CD4-positive, alpha-beta memory T cell (primary cell): ENCODE data around the gene NFATC2. TPM values are rescaled to one million over a fixed set of nuclear protein-coding genes. Genes with fewer than 3 reads are reported as not detected.

Experiments used
- CTCF ChIA-PET: fragments of 350-600 bp; sonication (Branson Sonifier 250); formaldehyde crosslinking; loops from one replicate; lab custom pipeline; 2021; ENCODE audit warnings: inconsistent platforms; ENCODE audit not compliant: partially characterized antibody; lab: Charles Lee
- POLR2A ChIA-PET: fragments of 350-600 bp; sonication (Branson Sonifier 250); formaldehyde crosslinking; loops from one replicate; lab custom pipeline; 2021; ENCODE audit not compliant: partially characterized antibody; lab: Charles Lee
- DNase-seq, 5 donors: peaks; one replicate each; pipeline versions ENCODE4 v3.0.0 to v3.0.0-alpha.2; 2020 to 2022; ENCODE audit warnings: mixed read lengths in 1 of 5
- H3K27ac ChIP-seq: one replicate; pipeline ENCODE4 v1.7.0; 2013; ENCODE audit warnings: low read depth, low read length
- H3K27me3 ChIP-seq: 2 replicates; pipeline ENCODE4 v1.7.0; 2013; ENCODE audit warnings: mild to moderate bottlenecking, low read length, moderate library complexity; ENCODE audit not compliant: insufficient read depth
- H3K36me3 ChIP-seq: 2 replicates; pipeline ENCODE4 v1.7.0; 2013; ENCODE audit warnings: mild to moderate bottlenecking, low read length, moderate library complexity; ENCODE audit not compliant: insufficient read depth
- H3K4me1 ChIP-seq: 2 replicates; pipeline ENCODE4 v1.7.0; 2013; ENCODE audit warnings: mild to moderate bottlenecking, low read length, moderate library complexity; ENCODE audit not compliant: insufficient read depth
- H3K4me3 ChIP-seq, 2 donors: one replicate each; pipeline ENCODE4 v1.7.0; 2013; ENCODE audit warnings: low read length in 2 of 2, mild to moderate bottlenecking in 1 of 2
- H3K9me3 ChIP-seq, 2 donors: one replicate each; pipeline ENCODE4 v1.7.0; 2013; ENCODE audit warnings: low read length in 2 of 2, control low read depth in 1 of 2; ENCODE audit not compliant: control insufficient read depth in 1 of 2
- H3K27ac Mint-ChIP-seq, 7 donors: one replicate each; pipeline ENCODE4 v1.8.0; 2020 to 2021; ENCODE audit warnings: mixed read lengths in 7 of 7, mild to moderate bottlenecking in 6 of 7, inconsistent platforms in 3 of 7, moderate library complexity in 3 of 7
- H3K27me3 Mint-ChIP-seq, 2 donors: one replicate each; pipeline ENCODE4 v1.8.0; 2020 to 2021; ENCODE audit warnings: mixed read lengths in 2 of 2
- H3K36me3 Mint-ChIP-seq, 2 donors: one replicate each; pipeline ENCODE4 v1.8.0; 2020 to 2021; ENCODE audit warnings: mixed read lengths in 2 of 2, inconsistent platforms in 1 of 2, mild to moderate bottlenecking in 1 of 2
- H3K4me1 Mint-ChIP-seq, 4 donors: one replicate each; pipeline ENCODE4 v1.8.0; 2020 to 2021; ENCODE audit warnings: mixed read lengths in 4 of 4, mild to moderate bottlenecking in 1 of 4
- H3K4me3 Mint-ChIP-seq, 8 donors: one replicate each; pipeline ENCODE4 v1.8.0; 2020 to 2021; ENCODE audit warnings: mixed read lengths in 8 of 8, mild to moderate bottlenecking in 7 of 8, moderate library complexity in 6 of 8, inconsistent platforms in 3 of 8
- H3K9me3 Mint-ChIP-seq, 8 donors: one replicate each; pipeline ENCODE4 v1.8.0; 2020 to 2021; ENCODE audit warnings: mixed read lengths in 8 of 8, mild to moderate bottlenecking in 5 of 8, inconsistent platforms in 3 of 8, moderate library complexity in 1 of 8
- intact Hi-C: fragments of 100-400 bp; cut with micrococcal nuclease; formaldehyde crosslinking; loops from one replicate; pipeline ENCODE4 v1.15.1; 2023
- polyA plus RNA-seq, 2 donors: library from polyadenylated mRNA; unstranded; fragments of 300-500 nt; fragmentation: Illumina TruSeq; gene quantifications; one replicate each; pipeline ENCODE4 v1.2.3, GENCODE V29; 2021
- total RNA-seq, 2 experiments: library from RNA; stranded (reverse); gene quantifications; one replicate each; pipeline ENCODE4 v1.2.3, GENCODE V29; 2021

Gene NFATC2
- total and polyA plus RNA-seq, 4 experiments from 2014 or later: 14.0 to 71.6 (median 53.7) TPM

DNA sequence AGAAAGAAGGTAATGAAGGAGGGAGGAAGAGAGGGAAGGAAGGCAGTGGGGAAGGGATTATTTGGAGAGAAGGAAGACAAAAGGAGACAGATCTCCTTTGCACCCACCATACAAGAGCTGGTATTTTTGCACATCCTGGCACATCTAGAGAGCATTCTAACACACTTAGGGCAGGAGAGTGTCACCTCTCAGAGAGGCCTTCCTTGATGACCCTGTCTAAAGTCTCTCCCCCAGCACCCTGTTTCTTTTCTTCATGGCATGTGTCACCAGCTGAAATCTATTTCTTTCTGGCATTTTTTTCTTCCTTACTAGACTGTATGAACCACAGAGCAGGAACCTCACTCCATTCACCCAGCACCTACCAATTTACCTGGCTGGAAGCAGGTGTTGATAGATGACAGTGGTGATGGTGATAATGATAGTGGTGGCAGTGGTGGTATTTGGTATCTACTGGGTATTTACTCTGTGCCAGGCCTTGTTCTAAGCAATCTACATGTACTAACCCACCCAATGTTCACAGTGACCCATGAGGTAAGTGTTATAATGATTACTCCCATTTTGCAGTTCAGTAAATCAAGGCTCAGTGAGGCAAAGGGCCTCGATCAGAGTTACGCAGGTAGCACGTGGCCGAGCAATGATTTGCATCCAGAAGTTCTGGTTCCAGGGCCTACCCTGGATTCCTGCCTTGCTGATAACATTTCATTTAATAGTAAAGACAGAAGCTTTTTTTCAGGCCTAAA lies 131.8 kb downstream of the NFATC2 start:
- Histone ChIP-seq H3K27ac (no peak overlapping the region), H3K4me1 (peaks cover 93% of the 10 kb centered on the region), H3K9me3 (no peaks in the 10 kb centered on the region), H3K27me3 (no peaks in the 10 kb centered on the region), H3K36me3 (peaks cover 17% of the 10 kb centered on the region), H3K4me3 (no peak overlapping the region)
- POLR2A ChIA-PET: interaction anchor here (0.7 to 12.9 kb wide), 4 partner anchors 11 to 131 kb away, joined by 3 to 148 read pairs (median 16); partner anchors contain the start of gene NFATC2
- peak overlapping the region; percentile 60 to 90 (median 80) for H3K27ac Mint-ChIP-seq
- H3K4me3 Mint-ChIP-seq: peak overlapping the region in 5 of 8 donors; percentile 6 to 60 (median 47)
- peak in 1 of 5 donors; percentile 52 for DNase-seq
- H3K27me3 Mint-ChIP-seq: no peaks in the 10 kb centered on the region
- intact Hi-C loops: no loop called here
- peaks cover 53 to 54% of the 10 kb centered on the region in 2 donors for H3K36me3 Mint-ChIP-seq
- peaks cover 0 to 2% (median 0%) of the 10 kb centered on the region in 8 donors for H3K9me3 Mint-ChIP-seq
- CTCF ChIA-PET: interaction anchor here (1.0 to 2.9 kb wide), 4 partner anchors 13 to 184 kb away, joined by 4 to 15 read pairs (median 8); no protein-coding TSS in a partner anchor
- H3K4me1 Mint-ChIP-seq: peaks cover 43 to 90% (median 65%) of the 10 kb centered on the region in 4 donors

DNA sequence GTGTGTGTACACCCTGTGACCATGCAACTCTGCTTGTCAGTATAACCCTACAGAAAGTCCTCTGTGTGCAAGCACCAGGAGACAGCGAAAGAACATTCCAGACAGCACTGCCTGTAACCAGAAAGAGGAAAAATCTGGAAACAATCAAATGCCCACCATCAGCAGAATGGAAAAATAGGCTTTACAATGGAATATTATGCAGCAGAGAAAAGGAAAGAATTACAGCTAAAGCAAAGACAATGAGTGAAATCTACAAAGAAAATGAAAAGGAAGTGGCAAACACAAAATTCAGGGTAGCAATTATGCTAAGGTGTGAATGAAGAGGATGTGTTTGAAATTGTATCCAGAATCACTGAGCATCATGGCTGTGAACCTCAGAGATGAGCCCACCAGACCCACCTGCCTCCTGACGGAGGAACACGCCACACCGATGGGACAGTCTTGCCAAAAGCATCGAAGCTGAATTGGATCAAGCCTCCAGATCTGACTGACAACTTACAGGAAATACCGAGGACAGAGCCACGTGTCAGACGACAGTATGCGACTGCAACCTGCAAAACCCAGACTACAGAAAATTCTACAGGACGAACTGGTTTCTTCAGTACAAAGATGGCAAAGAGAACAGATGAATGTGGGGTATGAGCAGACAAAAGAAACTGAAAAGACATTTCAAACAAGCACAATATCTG lies 133.2 kb downstream of the NFATC2 start:
- Mint-ChIP-seq H3K9me3 (peaks cover 0 to 3% (median 0%) of the 10 kb centered on the region in 8 donors), H3K36me3 (peaks cover 59 to 60% of the 10 kb centered on the region in 2 donors), H3K4me1 (peaks cover 44 to 90% (median 68%) of the 10 kb centered on the region in 4 donors), H3K27ac (peak overlapping the region; percentile 59 to 93 (median 79)), H3K27me3 (no peaks in the 10 kb centered on the region), H3K4me3 (peak overlapping the region in 1 of 8 donors; percentile 49)
- intact Hi-C loops: no loop called here
- DNase-seq: no peak
- Histone ChIP-seq H3K27me3 (no peaks in the 10 kb centered on the region), H3K27ac (peak overlapping the region; percentile 26), H3K4me3 (no peak overlapping the region), H3K36me3 (peaks cover 17% of the 10 kb centered on the region), H3K4me1 (peaks cover 93% of the 10 kb centered on the region), H3K9me3 (no peaks in the 10 kb centered on the region)
- ChIA-PET POLR2A (interaction anchor here (1.1 to 12.9 kb wide), 3 partner anchors 9 to 132 kb away, joined by 3 to 148 read pairs (median 5); no protein-coding TSS in a partner anchor), CTCF (interaction anchor here (2.2 kb wide), 1 partner anchor 23 kb away, joined by 10 read pairs; no protein-coding TSS in a partner anchor)

DNA sequence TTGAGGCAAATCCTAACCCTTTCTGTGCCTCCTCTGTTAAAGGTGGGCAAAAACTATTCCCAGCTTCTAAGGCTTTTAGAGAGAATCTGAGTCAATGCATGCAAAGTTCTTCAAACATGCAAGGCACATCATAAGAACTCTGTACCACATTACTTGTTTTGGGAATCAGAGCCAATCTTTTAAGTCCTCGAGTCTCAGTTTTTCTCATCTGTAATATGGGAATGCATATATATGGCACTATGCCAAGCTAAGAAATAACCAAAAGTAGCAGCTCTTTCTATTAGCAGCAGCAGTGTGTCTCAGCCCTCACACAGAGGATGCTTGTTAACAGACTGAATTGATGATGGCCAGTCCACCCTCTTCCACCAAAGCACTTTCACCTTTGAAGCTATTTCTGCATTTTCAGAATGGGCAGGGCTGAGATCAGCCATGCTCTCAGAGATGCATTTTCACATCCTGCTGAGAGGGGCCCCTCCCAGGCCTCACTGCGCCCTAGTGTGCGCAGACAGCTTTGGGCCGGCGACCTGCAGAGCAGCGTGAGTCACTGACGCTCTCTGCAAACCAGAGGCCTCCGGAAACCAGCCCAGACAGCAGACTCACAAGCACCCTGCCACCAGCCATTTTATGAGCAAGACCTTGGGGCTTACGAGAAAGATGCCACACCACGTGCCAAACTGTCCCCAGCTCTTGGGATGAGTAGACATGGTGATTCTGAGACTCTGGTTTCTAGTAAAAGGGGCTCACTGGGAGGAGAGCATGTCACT lies 138.0 kb downstream of the NFATC2 start:
- Mint-ChIP-seq H3K4me3 (peak overlapping the region in 7 of 8 donors; percentile 43 to 94 (median 78)), H3K36me3 (peaks cover 49 to 53% of the 10 kb centered on the region in 2 donors), H3K4me1 (peaks cover 64 to 92% (median 77%) of the 10 kb centered on the region in 4 donors), H3K27ac (peak overlapping the region; percentile 99 to 100 (median 100)), H3K9me3 (peaks cover 0 to 7% (median 0%) of the 10 kb centered on the region in 8 donors), H3K27me3 (no peaks in the 10 kb centered on the region)
- ChIA-PET CTCF (interaction anchor here (0.6 to 2.3 kb wide), 18 partner anchors 9 to 191 kb away, joined by 3 to 12 read pairs (median 4); no protein-coding TSS in a partner anchor), POLR2A (interaction anchor here (0.7 to 3.0 kb wide), 25 partner anchors 9 to 609 kb away, joined by 3 to 103 read pairs (median 6); partner anchors contain the start of genes ADNP, BCAS4 and NFATC2)
- DNase-seq: peak; percentile 86 to 98 (median 90)
- Histone ChIP-seq H3K9me3 (no peaks in the 10 kb centered on the region), H3K27ac (peak overlapping the region; percentile 96), H3K36me3 (peaks cover 14% of the 10 kb centered on the region), H3K4me3 (no peak overlapping the region), H3K4me1 (peaks cover 97% of the 10 kb centered on the region), H3K27me3 (no peaks in the 10 kb centered on the region)
- intact Hi-C loops: loop anchor here (1.0 to 5.0 kb wide), 5 partner anchors 11 to 123 kb away; no protein-coding TSS in a partner anchor

DNA sequence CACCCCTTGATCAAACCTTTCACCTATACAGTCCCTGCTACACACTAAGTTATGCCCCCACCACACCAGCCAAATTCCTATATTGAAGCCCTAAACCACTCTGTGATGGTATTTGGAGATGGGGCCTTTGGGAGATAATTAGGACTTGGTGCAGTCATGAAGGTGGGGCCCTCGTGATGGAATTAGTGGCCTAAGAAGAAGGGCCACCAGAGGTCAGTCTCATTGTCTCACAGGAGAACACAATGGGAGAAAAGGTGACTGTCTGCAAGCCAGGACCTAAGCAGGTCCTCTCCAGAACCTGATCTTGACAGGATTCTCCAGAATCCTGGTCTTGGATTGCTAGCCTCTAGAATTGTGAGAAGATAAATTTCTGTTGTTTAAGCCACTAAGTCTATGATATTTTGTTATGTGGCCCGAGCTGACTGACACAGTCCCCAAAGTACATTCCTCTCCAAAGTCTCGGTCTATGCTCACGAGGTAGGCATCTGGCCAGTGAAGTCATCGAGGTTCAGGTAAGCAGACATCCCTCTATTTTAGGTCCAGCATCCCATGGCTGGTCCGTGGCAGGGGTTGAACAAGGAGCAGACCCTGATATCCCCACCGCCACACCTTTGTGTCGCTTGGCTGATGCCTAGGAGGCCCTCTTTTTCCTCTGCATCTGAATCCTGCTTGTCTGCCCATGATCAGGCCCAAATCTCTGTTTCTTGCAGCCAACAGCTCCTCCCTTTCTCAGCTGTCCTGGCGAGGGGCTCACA lies 138.9 kb downstream of the NFATC2 start:
- no peak for DNase-seq
- no peaks in the 10 kb centered on the region for H3K9me3 ChIP-seq
- Mint-ChIP-seq H3K27me3 (no peaks in the 10 kb centered on the region), H3K27ac (peak overlapping the region; percentile 99 to 100 (median 100)), H3K4me1 (peaks cover 67 to 93% (median 80%) of the 10 kb centered on the region in 4 donors), H3K36me3 (peaks cover 44 to 50% of the 10 kb centered on the region in 2 donors), H3K4me3 (peak overlapping the region; percentile 26 to 94 (median 64)), H3K9me3 (peaks cover 0 to 7% (median 0%) of the 10 kb centered on the region in 8 donors)
- CTCF ChIA-PET: interaction anchor here (0.9 to 2.3 kb wide), 15 partner anchors 11 to 192 kb away, joined by 3 to 12 read pairs (median 4); no protein-coding TSS in a partner anchor
- H3K27me3 ChIP-seq: no peaks in the 10 kb centered on the region
- peak overlapping the region; percentile 96 for H3K27ac ChIP-seq
- H3K4me1 ChIP-seq: peaks cover 98% of the 10 kb centered on the region
- intact Hi-C loops: loop anchor here (1.0 to 5.0 kb wide), 4 partner anchors 17 to 124 kb away; no protein-coding TSS in a partner anchor
- POLR2A ChIA-PET: interaction anchor here (0.7 to 6.6 kb wide), 24 partner anchors 8 to 609 kb away, joined by 3 to 148 read pairs (median 7); partner anchors contain the start of genes BCAS4 and NFATC2
- peaks cover 7% of the 10 kb centered on the region for H3K36me3 ChIP-seq
- no peak overlapping the region for H3K4me3 ChIP-seq

GRCh38 chr20:51402201-51402600 lies 140.3 kb downstream of the NFATC2 start:
- H3K4me3 ChIP-seq: peak overlapping the region; percentile 15 to 40

More at GRCh38 chr20:51402201-51402600, 140.3 kb downstream of the NFATC2 start:
- Histone ChIP-seq H3K4me1 (peaks cover 100% of the 10 kb centered on the region), H3K9me3 (no peaks in the 10 kb centered on the region), H3K27me3 (no peaks in the 10 kb centered on the region), H3K27ac (peak overlapping the region; percentile 96), H3K36me3 (peaks cover 15% of the 10 kb centered on the region)
- CTCF ChIA-PET: interaction anchor here (0.9 to 5.0 kb wide), 9 partner anchors 9 to 220 kb away, joined by 3 to 38 read pairs (median 5); no protein-coding TSS in a partner anchor
- Mint-ChIP-seq H3K27me3 (no peaks in the 10 kb centered on the region), H3K4me3 (peak overlapping the region; percentile 8 to 94 (median 83)), H3K4me1 (peaks cover 67 to 96% (median 82%) of the 10 kb centered on the region in 4 donors), H3K27ac (peak overlapping the region; percentile 99 to 100 (median 100)), H3K36me3 (peaks cover 42% of the 10 kb centered on the region in 2 donors), H3K9me3 (peaks cover 0 to 7% (median 0%) of the 10 kb centered on the region in 8 donors)
- POLR2A ChIA-PET: interaction anchor here (1.1 to 6.6 kb wide), 14 partner anchors 11 to 139 kb away, joined by 3 to 148 read pairs (median 4); partner anchors contain the start of gene NFATC2
- intact Hi-C loops: loop anchor here (5.0 kb wide), 1 partner anchor 125 kb away; no protein-coding TSS in a partner anchor
- DNase-seq: peak; percentile 66 to 88 (median 71)
